ENCODE data around the gene VWA2.

The VWA2 gene

GRCh38 chr10:114311496-114312209 lies 72.6 kb downstream of the VWA2 start:
- TF ChIP-seq CTCF (IDR thresholded peaks at IDR 0.05) = no peak

- TF ChIP-seq CTCF (IDR thresholded peaks at IDR 0.05) = no peak
Measured at GRCh38 chr10:114313139-114313538, 74.1 kb downstream of the VWA2 start.

GRCh38 chr10:114313866-114314265 lies 74.8 kb downstream of the VWA2 start:
- TF ChIP-seq CTCF (IDR thresholded peaks at IDR 0.05) = no peak

GRCh38 chr10:114315566-114316420 lies 76.7 kb downstream of the VWA2 start:
- TF ChIP-seq CTCF (IDR thresholded peaks at IDR 0.05) = no peak

GRCh38 chr10:114316744-114317143 lies 77.7 kb downstream of the VWA2 start:
- TF ChIP-seq CTCF (IDR thresholded peaks at IDR 0.05) = no peak

- no peak for TF ChIP-seq CTCF (IDR thresholded peaks at IDR 0.05)
Measured at GRCh38 chr10:114319406-114320248, 80.6 kb downstream of the VWA2 start.
